ENCODE results near the gene TMEM141.

GRCh38 chr9:136743639-136744211 lies 47.4 kb upstream of the TMEM141 start:
- TF ChIP-seq CTCF (IDR thresholded peaks at IDR 0.05) (no peak), POLR2A (IDR thresholded peaks at IDR 0.05) (no peak)

All from thyroid gland (tissue), 4 donors.